NCI-H2029 treated with DMSO at 0.1 percent for 48 hours (cell line): ENCODE results near the gene RERE.
"Not testable (repeated sequence)": the region's sequence is repeated elsewhere in the genome, so short reads cannot be mapped to it uniquely, and the experiment has no call there.

Source experiments
- DNase-seq: peaks from one replicate; lab custom pipeline; 2025; lab: John Stamatoyannopoulos, UW

The RERE gene

DNA sequence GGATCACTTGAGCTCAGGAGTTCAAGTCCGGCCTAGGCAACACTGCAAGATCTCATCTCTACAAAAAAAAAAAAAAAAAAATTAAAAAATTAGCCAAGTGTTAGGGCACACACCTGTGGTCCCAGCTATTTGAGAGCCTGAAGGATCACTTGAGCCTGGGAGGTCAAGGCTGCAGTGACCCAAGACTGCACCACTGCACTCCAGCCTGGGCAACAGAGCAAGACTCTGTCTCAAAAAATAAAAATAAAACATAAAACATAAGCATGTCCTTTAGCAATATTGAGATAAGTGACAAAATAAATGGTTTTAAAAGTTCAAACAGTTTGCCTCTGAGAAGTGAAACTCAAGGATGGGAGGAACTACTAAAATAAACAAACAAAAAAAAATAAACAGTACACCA lies 101.2 kb downstream of the RERE start:
- DNase-seq = no peak

DNA sequence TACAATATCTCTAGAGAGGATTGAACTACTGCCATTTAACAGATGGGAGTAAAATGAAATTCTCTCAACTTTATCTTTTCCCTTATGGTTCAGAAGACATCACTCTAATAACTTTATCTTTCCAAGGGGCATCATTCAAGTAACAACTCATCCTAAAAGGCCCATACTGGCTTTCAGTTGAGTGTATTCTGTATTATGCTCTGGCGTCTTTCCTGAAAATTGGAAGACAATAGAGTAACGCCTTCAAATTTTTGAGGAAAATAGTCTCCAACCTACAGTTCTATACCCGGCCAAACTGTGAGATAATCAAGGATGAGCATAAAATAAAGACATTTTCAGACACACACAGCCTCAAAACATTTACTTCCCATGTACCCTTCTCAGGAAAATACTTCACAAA lies 103.3 kb downstream of the RERE start:
- DNase-seq = no peak

DNA sequence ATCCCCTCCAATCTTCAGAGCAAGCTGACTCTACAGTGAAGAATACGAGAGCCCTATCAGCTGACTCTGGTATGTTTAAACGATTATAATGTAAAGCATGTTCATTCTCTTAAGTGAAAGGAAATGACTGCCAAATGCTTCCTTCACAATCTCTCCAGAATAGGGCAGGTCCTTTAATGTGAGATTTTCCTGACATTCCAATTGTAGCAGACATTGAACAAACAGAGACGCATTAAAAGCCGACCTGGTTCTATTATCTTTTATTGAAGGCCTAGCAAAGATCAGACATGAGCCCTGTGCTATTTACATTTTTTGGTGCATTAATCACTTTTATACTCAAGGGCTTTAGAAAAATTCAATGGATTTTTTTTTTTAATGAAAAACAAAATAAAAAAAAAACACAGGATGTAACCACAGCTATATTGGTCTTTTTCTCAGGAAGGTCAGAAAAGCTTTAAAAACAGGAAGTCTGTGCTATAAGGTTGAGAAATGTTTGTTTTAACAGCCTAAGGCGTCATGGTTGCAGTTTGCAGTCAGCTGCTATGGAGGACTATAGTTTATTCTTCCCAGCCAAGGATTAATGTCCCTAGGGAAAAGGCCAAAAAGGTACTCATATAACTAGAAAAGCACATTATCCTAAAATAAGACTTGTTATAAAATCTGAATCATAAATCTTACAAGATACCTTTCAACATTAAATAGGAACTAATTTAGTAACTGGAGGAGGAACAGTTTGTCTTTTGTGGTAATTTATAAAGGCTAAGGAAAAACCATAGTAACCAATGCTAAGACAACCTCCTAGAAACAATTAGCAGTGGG lies 104.8 kb downstream of the RERE start:
- peak; percentile 70 for DNase-seq

DNA sequence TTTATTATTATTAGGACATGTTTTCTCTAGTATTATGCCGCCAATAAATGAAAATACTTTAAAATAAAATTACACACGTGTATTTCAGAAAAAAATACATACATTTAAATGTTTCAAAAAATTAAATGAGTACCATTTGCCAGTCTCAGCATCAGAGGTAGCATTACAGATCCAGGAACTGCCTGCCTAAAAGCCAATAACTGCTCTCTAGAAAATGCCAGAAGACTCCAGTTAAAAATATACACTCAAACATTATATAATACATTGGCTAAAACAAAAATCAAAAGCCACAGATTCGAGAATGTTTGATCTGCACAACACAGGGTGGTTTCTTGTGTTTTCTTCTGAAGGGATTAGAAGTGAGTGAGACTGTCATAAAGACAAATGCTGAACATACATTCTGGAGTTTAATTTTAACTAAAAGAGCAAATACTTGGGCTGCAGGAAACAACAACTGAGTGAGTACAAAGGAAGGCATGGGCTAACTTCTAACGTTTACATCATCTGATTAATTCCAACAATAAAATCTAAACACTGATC lies 105.5 kb downstream of the RERE start:
- no peak for DNase-seq

DNA sequence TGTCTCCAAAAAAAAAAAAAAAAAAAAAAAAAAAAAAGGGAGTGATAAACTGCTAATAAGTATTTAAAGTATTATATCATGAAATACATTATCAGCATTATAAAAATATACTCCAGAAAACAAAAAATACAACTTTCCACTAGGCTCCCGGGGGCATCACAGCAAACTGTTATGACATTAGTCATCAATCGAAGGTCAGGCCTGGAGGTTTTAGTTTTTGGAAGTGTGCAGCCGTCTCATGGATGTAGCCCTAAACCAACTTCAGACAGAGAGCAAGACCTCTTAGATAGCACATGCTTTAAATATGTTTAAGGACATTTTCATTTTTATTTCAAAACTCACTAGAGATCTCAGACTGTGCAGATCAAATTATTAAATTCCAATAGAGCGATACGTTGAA lies 106.3 kb downstream of the RERE start:
- no peak for DNase-seq

DNA sequence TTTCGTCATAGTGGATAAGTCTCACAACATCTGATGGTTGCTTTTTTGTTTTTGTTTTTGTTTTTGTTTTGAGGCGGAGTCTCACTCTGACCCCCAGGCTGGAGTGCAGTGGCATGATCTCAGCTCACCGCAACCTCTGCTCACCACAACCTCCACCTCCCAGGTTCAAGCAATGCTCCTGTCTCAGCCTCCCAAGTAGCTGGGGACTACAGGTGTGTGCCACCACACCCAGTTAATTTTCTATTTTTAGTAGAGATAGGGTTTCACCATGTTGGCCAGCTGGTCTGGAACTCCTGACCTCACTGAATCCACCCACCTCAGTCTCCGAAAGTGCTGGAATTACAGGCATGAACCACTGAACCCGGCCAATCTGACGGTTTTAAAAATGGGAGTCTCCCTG lies 109.2 kb downstream of the RERE start:
- DNase-seq = no peak

DNA sequence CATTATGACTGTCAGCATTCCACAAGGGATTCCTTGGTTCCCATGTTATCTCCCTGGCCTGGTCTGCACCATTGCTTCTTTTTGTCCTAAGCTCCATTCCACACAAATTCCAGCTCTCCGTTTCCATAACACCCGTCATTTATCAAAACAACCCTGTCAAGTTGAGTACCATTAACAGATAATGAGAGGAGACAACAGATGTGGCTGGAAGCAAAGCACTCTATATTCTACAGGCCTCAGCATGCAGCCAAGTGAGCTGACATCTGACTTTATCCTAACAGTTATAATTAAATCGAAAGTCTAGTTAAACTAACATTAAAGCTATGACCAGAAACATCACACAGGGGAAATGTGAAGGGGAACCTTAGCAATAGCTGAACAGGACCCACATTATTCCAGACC lies 110.4 kb downstream of the RERE start:
- peak; percentile 94 for DNase-seq

DNA sequence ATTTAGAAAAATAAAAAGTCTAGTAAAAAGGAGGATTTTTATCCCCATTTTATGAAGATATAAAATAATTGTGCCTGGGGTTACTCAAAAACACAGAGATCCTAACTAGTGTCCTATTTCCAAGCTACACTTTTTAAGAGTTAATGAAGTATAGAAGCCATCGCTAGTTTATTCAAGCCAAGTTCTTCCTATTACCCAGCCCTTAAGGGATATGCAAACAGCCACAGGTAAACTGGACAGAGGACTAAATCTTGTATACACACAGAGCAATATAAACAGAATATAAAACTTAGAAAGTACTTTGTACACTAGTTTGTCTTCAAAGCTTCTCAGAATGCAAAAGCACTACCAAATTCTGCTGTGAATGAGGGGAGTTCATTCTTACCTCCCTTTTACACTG lies 111.1 kb downstream of the RERE start:
- no peak for DNase-seq

DNA sequence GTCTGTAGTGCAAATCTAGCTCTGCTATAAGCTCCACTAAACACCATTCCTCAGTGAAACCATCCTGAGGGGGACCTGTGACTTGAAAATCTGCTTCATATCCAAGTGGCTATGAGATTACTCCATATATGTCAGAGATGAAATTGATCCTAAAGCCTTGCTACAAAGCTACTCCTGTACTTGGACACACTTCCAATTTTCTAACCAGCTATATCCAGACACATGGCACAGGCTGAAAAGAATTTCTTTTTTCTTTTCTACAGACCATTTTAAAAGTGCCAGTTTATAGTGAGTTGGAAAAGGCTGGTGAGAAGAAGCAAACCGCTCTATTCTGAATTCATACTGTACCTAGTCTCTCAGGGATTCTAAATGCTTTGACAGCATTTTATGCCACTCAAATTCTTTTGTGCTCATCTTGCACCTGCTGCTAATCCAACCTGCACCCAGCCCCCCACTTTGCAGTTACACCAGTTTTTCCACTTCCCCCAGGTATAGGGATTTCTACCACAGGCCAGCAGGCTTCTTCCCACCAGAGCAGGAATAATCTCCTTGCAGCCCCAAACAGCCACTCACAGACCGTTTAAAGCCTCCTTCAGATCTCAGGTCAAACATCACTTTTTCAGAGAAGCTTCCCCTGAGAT lies 112.5 kb downstream of the RERE start:
- DNase-seq = peak; percentile 88

DNA sequence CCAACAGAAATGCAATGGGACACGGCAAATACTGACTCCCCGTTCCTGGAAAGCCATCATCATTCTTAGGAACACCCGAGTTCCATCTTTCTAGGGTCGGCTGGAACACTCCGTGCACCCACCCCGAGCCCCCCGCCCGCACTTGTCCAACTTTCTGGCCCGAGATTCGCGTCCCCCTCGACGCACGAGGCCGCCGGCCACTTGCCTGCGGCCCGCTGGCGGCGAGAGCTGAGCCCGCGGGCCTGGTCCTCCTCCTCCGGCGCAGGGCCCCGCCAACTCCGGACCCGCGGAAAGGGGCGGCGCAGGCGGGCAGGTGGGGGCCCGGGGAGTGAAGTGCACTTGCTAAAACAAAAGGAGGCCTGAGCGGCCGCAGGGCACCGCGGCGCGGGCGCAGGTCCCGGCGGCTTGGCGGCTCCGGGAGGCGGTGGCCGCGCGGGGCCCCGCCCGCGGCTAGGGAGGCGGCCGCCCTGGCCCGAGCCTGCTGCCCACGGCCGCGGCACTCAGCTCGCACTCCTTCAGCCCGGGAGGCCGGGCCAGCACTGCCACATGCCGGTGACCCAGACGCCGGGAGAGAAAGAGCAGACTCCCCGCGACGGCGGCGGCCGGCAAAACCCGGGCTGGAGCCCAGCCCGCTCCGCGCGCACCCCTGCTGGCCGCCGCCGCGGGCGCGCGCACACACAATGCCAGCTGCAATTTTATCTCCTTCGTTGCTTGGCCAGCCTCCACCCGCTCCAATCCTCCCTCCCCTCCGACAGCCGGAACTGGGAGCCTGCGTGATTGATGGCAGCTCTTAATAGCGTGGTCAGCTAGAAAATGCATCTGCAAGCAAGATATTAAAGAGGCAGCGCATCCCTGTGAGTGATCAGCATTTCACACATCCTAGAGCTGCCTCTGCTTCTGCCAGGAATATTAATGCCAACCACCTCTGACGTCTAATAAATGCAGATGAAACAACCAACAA lies 114.3 kb downstream of the RERE start:
- DNase-seq = peak; percentile 81

DNA sequence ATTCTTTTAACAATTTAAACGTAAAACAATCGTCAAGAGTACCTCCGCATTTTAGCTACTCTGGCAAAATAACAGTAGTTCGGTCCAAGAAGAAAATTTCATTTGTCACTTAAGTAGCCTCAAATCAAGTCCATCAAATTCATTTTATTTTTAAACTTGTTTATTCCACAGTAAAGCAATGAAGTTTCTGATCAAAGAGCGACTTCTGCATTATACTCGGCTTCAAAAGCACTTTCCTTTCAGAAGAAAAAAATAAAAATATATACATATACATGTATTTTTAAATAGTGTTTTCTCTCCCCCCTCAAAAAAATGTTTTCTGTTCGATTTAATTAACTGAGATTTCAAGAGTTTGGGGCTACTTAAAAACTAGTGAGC lies 115.0 kb downstream of the RERE start:
- no peak for DNase-seq

DNA sequence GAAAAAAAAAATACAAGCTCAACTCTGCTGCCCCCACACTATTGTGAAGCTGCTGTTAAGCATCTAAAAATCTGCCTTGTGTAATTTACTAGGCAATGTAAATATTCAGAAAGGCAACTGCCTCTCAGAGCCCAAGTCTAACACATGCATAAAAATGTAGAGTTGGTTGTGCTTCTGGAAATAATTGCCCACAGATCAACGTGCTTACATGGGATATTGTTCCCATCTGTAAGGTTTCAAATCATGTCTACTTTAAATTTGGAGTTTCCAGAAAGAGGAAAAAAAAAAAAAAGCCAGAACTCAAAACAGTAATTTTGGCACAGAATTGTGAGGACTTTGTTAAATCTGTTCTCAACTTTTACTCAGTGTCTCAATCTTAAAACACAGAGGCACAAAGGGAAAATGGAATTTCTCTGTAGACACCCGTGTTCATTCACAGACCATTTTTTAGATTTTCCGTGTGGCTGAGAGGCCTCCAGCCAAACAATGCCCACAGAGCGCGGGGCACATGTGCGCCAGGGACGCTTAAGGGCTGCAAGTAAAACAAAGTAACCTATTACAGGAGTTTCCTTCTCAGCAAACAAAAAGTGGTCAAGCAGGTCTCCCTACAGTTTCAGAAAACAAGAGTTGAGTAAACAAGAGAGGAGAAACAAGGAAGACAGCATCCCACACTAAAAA lies 115.5 kb downstream of the RERE start:
- peak; percentile 76 for DNase-seq

DNA sequence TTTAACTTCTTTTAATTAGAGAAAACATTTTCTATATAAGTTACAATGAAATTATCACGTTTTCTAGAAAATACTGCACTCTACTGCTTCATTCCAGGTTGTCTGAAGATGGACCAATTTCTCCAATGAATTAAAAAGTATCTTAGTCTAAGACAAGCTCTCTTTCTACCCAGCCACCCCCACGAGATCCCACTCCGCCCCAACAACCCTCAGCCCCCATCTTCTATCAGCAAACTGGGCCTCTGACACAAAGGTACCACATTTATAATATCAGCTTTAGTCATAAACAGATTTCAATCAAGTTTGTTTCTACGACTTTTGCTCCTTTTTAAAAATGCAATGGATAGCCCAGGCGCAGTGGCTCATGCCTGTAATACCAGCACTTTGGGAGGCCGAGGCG lies 117.8 kb downstream of the RERE start:
- DNase-seq = no peak

DNA sequence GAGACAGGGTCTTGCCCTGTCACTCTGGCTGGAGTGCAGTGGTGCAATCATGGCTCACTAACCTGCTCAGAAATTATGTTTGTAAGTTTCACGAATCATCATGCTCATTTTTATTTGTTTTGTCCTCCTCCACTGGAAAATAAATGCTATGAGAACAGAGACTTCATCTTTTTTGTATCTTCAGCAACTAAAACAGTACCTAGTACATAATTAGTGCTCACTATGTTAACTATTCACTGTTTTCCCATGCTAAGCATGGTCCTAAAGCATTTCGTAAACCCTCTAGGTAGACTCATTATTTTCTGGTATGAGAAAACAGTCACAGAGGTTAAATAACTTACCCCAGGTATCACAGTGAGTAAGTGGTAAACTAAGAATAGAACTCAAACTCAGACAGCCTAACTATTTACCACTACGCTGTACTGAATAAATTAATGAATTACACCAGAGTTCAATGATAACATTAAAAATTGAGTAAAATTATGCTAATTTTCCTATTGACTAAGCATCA lies 118.4 kb downstream of the RERE start:
- DNase-seq = no peak

DNA sequence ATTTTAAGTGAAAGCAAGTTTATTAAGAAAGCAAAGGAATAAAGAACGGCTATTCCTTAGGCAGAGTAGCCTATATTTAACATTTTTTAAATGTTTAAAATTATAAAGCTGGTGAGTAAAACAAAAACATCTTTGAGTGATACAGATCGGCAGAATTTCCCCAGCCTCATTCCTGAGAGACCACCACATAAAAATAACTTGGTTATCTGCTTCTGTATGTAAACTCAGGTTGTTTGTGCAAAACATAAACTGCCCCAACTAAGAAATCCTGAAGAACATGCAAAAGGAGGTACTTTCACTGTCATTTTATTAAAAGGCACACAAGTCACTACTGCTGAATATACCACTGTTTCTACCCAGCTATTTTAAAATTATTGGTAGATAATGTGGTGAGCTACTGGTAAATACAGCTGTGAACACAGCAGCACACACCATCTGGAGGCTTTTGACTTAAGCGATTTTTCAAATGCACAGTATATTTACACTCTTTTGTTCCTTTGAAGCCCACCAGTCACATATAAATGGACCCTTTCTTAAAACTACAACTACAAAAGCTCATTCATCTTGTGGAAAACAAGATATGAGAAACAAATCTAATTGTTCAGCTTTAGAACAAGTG lies 119.3 kb downstream of the RERE start:
- DNase-seq = no peak

DNA sequence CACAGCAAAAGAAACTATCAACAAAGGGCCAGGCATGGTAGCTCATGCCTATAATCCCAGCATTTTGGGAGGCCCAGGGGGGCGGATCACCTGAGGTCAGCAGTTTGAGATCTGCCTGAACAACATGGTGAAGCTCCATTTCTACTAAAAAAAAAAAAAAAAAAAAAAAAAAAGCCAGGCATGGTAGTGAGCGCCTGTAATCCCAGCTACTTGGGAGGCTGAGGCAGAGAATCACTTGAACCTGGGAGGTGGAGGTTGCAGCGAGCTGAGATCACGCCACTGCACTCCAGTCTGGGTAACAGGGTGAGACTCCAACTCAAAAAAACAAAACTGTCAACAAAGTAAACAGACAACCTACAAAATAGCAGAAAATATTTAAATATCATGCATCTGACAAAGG lies 122.0 kb downstream of the RERE start:
- not testable (repeated sequence) for DNase-seq

DNA sequence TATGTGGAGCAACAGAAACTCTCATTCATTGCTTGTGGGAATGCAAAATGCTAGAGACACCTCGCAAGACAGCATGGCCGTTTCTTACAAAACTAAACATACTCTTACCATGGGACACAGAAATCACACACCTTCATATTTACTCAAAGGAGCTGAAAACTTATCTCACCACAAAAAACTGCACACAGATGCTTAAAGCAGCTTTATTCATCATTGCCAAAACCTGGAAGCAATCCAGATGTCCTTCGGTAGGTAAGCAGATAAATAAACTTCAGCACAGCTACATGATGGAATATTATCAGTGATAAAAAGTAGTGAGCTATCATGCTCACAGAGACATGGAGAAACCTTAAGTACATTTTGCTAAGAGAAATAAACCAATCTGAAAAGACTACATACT lies 124.3 kb downstream of the RERE start:
- no peak for DNase-seq

DNA sequence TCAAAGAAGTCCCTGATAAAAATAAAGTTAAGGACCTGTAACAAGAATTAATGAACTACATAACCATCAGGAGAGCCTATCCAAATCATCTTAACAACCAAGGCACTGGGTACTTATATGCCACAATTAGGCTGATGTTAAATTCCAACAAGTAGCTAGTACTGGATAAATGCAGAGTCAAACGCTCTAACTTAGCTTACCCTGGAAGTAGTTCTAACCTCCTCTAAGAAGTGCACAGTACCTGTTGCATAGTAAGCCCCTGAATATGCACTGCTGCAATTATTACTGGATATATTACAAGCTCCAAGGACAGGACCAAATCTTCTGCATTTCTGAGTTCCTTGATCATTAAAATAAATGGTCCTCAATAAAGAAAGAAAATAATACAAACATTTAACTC lies 125.8 kb downstream of the RERE start:
- DNase-seq = no peak

DNA sequence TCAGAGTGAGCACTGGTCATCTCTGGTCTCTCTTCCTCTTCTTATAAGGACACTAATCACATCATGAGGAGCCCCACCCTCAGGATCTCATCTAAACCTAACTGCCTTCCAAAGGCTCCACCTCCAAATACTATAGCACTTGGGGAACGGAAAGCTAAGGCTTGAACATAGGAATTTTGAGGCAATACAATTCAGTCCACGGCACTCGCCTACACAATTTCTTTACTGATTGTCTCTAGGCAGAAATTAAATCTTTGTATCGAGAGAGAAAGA lies 127.3 kb downstream of the RERE start:
- DNase-seq = no peak

DNA sequence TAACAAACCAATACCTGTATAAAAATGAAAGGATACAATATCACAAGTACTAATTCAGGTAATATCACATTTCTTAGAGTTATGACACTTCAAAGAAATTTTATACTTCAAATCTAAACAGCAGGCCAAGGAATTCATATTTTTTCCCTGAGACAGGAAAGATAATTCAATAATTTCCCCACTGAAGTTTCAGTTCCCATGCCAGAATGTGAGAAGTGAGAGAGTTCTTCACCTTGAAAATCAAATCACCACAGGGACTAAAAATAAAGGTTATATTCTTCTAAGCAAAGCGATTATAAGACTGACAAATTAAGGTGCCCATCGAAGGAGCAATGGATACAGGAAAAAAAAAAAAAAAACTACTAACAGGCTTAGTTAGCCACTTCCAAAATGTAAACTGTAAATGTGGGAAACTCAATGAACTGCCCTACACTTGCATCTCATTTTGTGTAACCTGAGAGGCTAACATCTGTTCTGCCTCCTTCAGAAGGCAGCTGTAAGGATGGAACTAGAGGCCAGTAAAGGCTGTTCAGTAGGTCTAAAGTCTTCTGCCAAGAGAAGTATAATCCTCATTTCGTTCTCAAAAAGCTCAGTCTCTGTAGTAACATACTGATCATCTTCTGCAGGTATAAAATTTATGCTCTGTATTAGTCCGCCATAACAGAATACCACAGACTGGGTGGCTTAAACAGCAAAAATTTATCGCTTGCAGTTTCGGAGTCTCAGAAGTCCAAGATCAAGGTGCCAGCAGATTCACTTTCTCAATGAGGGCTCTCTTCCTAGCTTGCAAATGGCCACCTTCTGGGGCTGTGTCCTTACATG lies 127.8 kb downstream of the RERE start:
- no peak for DNase-seq

DNA sequence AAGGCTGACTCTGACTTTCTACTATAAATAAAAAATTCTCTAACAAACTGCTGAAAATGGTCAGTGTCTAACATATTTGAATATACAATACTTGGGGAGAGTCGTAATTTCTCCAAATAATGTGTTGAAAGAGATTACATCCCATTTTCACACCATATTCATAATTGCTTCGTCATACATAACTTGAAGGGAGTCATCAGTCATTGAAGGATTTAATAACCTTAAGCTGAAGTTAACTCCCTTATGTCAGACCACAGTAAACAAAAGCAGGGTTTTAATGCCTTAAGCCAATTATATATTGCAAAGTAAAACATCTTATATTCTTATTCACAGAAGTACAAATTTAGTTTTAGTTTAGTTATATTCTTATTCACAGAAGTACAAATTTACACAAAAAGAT lies 129.9 kb downstream of the RERE start:
- DNase-seq = no peak
